Endothelial cell of umbilical vein (primary cell): ENCODE data around the gene SCN3B.

Source experiments
- JUN ChIP-seq: IDR thresholded peaks from 2 replicates; pipeline ENCODE4 v1.6.1; 2011; ENCODE audit warnings: borderline replicate concordance, low read depth; ENCODE audit not compliant: insufficient read length, insufficient read depth
- POLR2A ChIP-seq: IDR thresholded peaks from 2 replicates; pipeline ENCODE4 v1.6.1; 2012; ENCODE audit warnings: low read depth, mild to moderate bottlenecking, control low read depth, low read length
- TF ChIP-seq, protein P1 (sequence below): IDR thresholded peaks from 2 replicates; pipeline ENCODE4 v1.6.1; 2011; ENCODE audit not compliant: insufficient read depth, insufficient read length
- TF ChIP-seq, protein P2 (sequence below), 2 donors: IDR thresholded peaks; 1 replicate in 1 of 2; 2 replicates in 1 of 2; pipeline ENCODE4 v1.5.1; 2011; ENCODE audit warnings: low read length in 2 of 2, mild to moderate bottlenecking in 2 of 2, moderate library complexity in 2 of 2, control low read depth in 1 of 2, inconsistent platforms in 1 of 2, low read depth in 1 of 2; ENCODE audit not compliant: insufficient read depth in 1 of 2; ENCODE audit errors: extremely low read depth in 1 of 2

DNA sequence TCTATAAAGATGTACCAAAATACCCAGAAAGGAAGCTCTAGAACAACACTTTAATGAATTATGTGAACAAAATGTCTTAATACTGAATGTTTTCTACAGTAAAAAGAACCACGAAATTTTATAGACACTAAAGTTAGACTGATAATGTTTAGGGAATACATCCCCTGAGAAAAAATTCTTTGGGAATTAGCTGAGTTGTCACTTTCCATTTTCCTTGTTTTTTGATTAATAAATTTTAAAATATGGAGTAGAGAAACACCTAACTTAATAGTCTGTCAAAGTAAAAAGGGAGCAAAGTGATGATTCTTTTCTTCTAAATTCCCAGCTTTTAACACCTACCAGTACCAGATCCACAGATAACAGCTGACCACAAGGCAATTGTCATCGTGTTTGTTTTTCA, 23.1 kb upstream of the SCN3B start:
- TF ChIP-seq, protein P1, sequence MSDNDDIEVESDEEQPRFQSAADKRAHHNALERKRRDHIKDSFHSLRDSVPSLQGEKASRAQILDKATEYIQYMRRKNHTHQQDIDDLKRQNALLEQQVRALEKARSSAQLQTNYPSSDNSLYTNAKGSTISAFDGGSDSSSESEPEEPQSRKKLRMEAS, result no peak
- TF ChIP-seq, protein P2, sequence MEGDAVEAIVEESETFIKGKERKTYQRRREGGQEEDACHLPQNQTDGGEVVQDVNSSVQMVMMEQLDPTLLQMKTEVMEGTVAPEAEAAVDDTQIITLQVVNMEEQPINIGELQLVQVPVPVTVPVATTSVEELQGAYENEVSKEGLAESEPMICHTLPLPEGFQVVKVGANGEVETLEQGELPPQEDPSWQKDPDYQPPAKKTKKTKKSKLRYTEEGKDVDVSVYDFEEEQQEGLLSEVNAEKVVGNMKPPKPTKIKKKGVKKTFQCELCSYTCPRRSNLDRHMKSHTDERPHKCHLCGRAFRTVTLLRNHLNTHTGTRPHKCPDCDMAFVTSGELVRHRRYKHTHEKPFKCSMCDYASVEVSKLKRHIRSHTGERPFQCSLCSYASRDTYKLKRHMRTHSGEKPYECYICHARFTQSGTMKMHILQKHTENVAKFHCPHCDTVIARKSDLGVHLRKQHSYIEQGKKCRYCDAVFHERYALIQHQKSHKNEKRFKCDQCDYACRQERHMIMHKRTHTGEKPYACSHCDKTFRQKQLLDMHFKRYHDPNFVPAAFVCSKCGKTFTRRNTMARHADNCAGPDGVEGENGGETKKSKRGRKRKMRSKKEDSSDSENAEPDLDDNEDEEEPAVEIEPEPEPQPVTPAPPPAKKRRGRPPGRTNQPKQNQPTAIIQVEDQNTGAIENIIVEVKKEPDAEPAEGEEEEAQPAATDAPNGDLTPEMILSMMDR (IDR thresholded peaks at IDR 0.05; ENCODE audit: extremely low read depth in 1 of 2, insufficient read depth in 1 of 2, low read depth in 1 of 2, low read length in 2 of 2), result no peak
- TF ChIP-seq JUN (no peak), POLR2A (no peak)
